Measurements from ENCODE around the gene POU2F2. TPM values are rescaled to one million over a fixed set of nuclear protein-coding genes. Genes with fewer than 3 reads are reported as not detected.

POU2F2 gene
- total and polyA plus RNA-seq, 11 donors: 0.16 to 10.1 (median 0.61) TPM

GRCh38 chr19:42067315-42067888 lies 64.8 kb downstream of the POU2F2 start:
- Histone ChIP-seq H3K4me3 (no peak overlapping the region), H3K27me3 (peaks cover 0 to 45% (median 13%) of the 10 kb centered on the region in 9 donors), H3K36me3 (no peaks in the 10 kb centered on the region), H3K9me3 (no peaks in the 10 kb centered on the region), H3K27ac (no peak overlapping the region), H3K4me1 (peaks cover 0 to 12% (median 0%) of the 10 kb centered on the region in 12 donors)
- 74 to 84% (median 78%) methylated on average over 6 of the region's 6 CpGs for WGBS, 4 donors
- no peak for ATAC-seq
- DNase-seq: peak in 1 of 5 donors; percentile 23
- TF ChIP-seq CTCF (IDR thresholded peaks at IDR 0.05) (no peak), POLR2A (IDR thresholded peaks at IDR 0.05) (no peak)
- intact Hi-C loops (cut with DNase I): no loop called here

GRCh38 chr19:42066075-42066754 lies 66.0 kb downstream of the POU2F2 start:
- peaks cover 0 to 45% (median 13%) of the 10 kb centered on the region in 9 donors for H3K27me3 ChIP-seq
- no peak overlapping the region for H3K4me3 ChIP-seq

GRCh38 chr19:42065511-42065910 lies 66.7 kb downstream of the POU2F2 start:
- Histone ChIP-seq H3K4me1 (peaks cover 0 to 12% (median 0%) of the 10 kb centered on the region in 12 donors), H3K4me3 (no peak overlapping the region), H3K27ac (no peak overlapping the region), H3K36me3 (no peaks in the 10 kb centered on the region), H3K9me3 (no peaks in the 10 kb centered on the region), H3K27me3 (peaks cover 0 to 45% (median 13%) of the 10 kb centered on the region in 9 donors)
- DNase-seq: peak in 1 of 5 donors; percentile 40
- no peak for ATAC-seq
- intact Hi-C loops (cut with DNase I): no loop called here
- TF ChIP-seq POLR2A (IDR thresholded peaks at IDR 0.05): no peak
- no peak for TF ChIP-seq CTCF (IDR thresholded peaks at IDR 0.05)
- WGBS, 4 donors: 89 to 92% (median 91%) methylated on average over 4 to 9 of the region's 9 CpGs

More at GRCh38 chr19:42066075-42066754, 66.0 kb downstream of the POU2F2 start:
- DNase-seq (no peak), ATAC-seq (no peak)
- Histone ChIP-seq H3K27ac (no peak overlapping the region), H3K9me3 (no peaks in the 10 kb centered on the region), H3K4me1 (peaks cover 0 to 12% (median 0%) of the 10 kb centered on the region in 12 donors), H3K36me3 (no peaks in the 10 kb centered on the region)
- TF ChIP-seq POLR2A (IDR thresholded peaks at IDR 0.05): no peak
- TF ChIP-seq CTCF (IDR thresholded peaks at IDR 0.05): no peak
- intact Hi-C loops (cut with DNase I): no loop called here
- WGBS, 4 donors: 45 to 60% (median 47%) methylated on average over 9 of the region's 9 CpGs

GRCh38 chr19:42065051-42065450 lies 67.2 kb downstream of the POU2F2 start:
- Histone ChIP-seq H3K27me3 (peaks cover 0 to 42% (median 12%) of the 10 kb centered on the region in 9 donors), H3K36me3 (no peaks in the 10 kb centered on the region), H3K4me3 (no peak overlapping the region), H3K9me3 (no peaks in the 10 kb centered on the region), H3K4me1 (peaks cover 0 to 10% (median 0%) of the 10 kb centered on the region in 12 donors), H3K27ac (no peak overlapping the region)
- intact Hi-C loops (cut with DNase I): no loop called here
- peak in 1 of 5 donors; percentile 60 for DNase-seq
- no peak for ATAC-seq
- TF ChIP-seq CTCF (IDR thresholded peaks at IDR 0.05) (no peak), POLR2A (IDR thresholded peaks at IDR 0.05) (no peak)
- WGBS, 4 donors: 85 to 89% (median 88%) methylated on average over 8 to 13 of the region's 13 CpGs
